Uterus (tissue), 2 donors: ENCODE measurements around the gene RANBP3.

Experiments
- POLR2A ChIP-seq, 2 donors: fragments of 450-650 bp; IDR thresholded peaks; one replicate each; pipeline ENCODE4 v1.6.1; 2016; ENCODE audit warnings: antibody characterized with exemption in 2 of 2, mild to moderate bottlenecking in 1 of 2, moderate library complexity in 1 of 2
- TF ChIP-seq, protein P1 (sequence below), 4 experiments: fragments of 200-600 bp in 2 of 4; fragments of 450-650 bp in 2 of 4; sonication (generic) in 2 of 4; IDR thresholded peaks; one replicate each; pipeline ENCODE4 v1.5.1; 2016 to 2019; ENCODE audit warnings: antibody characterized with exemption in 4 of 4, mild to moderate bottlenecking in 2 of 4, moderate library complexity in 1 of 4

GRCh38 chr19:5914946-5915781 is 62.8 kb downstream of the RANBP3 start:
- TF ChIP-seq POLR2A (IDR thresholded peaks at IDR 0.05), result no peak
- TF ChIP-seq, protein P1, sequence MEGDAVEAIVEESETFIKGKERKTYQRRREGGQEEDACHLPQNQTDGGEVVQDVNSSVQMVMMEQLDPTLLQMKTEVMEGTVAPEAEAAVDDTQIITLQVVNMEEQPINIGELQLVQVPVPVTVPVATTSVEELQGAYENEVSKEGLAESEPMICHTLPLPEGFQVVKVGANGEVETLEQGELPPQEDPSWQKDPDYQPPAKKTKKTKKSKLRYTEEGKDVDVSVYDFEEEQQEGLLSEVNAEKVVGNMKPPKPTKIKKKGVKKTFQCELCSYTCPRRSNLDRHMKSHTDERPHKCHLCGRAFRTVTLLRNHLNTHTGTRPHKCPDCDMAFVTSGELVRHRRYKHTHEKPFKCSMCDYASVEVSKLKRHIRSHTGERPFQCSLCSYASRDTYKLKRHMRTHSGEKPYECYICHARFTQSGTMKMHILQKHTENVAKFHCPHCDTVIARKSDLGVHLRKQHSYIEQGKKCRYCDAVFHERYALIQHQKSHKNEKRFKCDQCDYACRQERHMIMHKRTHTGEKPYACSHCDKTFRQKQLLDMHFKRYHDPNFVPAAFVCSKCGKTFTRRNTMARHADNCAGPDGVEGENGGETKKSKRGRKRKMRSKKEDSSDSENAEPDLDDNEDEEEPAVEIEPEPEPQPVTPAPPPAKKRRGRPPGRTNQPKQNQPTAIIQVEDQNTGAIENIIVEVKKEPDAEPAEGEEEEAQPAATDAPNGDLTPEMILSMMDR (IDR thresholded peaks at IDR 0.05), result no peak
